H4 (cell line): ENCODE results near the gene TAS2R38. TPM values are rescaled to one million over a fixed set of nuclear protein-coding genes. Genes with fewer than 3 reads are reported as not detected.
"Not testable (repeated sequence)": the region's sequence is repeated elsewhere in the genome, so short reads cannot be mapped to it uniquely, and the experiment has no call there.

ENCODE experiments used
- DNase-seq: peaks from one replicate; pipeline ENCODE4 v3.0.0-alpha.2; 2015; ENCODE audit warnings: low spot score
- total RNA-seq: library from RNA; depleted of rRNA; stranded (reverse); fragments of >200 nt; shearing (Covaris generic); gene quantifications from 2 replicates; pipeline ENCODE4 v1.2.3, GENCODE V29; 2014; rRNA removed

Gene TAS2R38
- not detected in 2 replicates for total RNA-seq

GRCh38 chr7:141973673-141974072 lies at the start of gene TAS2R38:
TSS of gene TAS2R38 (minus strand) at chr7:141973773. CDS start at chr7:141973689, 84 bp downstream.
- DNase-seq: no peak

DNA sequence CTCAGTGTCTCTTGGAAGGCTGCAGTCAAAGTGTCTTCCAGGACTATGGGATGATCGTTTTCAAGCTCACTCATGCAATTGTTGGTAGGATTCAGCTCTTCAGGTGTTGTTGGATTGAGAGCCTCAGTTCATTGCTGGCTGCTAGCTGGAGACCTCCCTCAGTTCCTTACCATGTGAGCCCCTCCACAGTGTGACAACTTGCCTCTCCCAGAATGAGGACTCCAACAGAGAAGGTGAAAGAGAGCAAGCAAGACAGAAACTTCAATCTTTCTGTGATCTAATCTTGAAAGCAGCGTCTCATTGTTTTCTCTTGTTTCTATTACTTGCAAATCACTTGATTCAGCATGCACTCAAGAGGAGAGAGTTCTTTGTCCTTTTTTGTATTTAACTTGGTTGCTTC lies 44.6 kb upstream of the TAS2R38 start:
- no peak for DNase-seq

DNA sequence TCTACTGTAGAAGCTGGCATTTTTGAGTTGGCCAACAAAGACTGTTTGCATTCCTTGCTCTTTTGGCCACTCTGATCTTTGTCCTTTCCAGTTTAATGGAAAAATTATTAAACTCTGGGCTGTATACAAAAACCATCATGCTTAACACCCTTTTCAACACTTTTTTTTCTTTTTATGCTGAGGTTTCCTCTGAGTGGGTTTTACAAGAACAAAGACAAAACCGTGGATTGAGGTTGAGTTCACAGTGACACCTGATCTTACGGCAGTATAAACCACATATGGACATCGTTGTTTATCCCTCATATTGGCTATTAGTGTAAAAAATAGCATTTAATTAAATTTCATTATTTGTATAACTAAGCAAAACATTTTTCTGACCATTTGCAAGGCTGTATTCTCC lies 43.9 kb upstream of the TAS2R38 start:
- no peak for DNase-seq

GRCh38 chr7:142012825-142013511 lies 39.4 kb upstream of the TAS2R38 start:
- DNase-seq: no peak

GRCh38 chr7:142010952-142011548 lies 37.5 kb upstream of the TAS2R38 start:
- no peak for DNase-seq

DNA sequence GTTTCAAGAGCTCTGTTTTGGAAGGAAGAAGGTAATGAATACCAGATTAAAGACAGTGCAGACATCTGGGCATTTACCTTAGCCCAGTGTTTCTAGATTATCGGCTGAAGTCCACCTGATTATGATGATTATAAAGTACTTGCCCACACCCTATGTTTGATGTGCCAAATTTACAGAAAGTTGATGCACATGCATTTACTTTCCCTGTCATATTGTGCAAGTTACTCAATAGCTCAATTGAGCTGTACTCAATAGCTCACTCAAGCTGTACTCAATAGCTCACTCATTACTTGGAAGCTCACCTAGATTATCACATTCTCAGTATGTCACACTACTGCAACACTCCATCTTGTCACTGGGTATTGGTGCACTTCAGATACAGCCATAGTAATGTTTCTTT lies 35.6 kb upstream of the TAS2R38 start:
- no peak for DNase-seq

DNA sequence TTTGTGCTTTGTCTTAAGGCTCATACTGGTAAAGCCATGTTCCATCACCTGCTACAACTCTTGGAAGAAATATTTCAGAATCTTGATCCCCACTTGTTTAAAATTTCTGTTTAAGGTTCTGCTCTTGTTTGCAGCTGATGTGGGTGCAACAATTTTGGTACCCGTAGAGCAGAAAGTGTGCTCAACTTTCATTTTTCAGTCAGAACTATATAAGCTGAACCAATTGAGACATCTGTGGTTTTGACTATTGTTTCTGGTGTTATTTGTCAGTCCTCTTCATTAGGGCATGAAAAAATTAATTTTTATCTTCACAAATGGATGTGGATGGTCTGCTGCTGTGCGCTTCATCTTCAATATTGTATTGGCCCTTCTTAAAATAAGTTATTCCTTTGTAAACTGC lies 33.0 kb upstream of the TAS2R38 start:
- DNase-seq: no peak

- DNase-seq: no peak
Observed at GRCh38 chr7:142002179-142002578, 28.6 kb upstream of the TAS2R38 start.

- DNase-seq: peak; percentile 10
Observed at GRCh38 chr7:142001163-142001874, 27.7 kb upstream of the TAS2R38 start.

DNA sequence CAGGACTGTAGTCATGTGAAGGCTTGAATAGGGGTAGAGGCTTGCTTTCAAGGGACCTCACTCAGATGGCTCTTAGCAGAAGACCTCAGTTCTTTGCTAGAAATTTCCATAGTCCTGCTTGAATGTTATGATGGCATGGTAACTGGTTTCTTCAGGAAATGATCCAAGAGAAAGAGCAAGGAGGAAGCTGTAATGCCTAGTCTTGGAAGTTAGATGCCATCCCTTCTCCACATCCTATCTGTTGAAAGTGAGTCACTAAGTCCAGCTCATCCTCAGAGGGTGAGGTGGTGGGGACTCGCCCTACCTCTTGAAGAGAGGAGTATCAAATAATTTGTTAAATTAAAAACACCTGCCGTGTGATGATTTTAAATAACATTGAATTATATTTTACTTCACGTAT lies 26.7 kb upstream of the TAS2R38 start:
- DNase-seq: no peak

DNA sequence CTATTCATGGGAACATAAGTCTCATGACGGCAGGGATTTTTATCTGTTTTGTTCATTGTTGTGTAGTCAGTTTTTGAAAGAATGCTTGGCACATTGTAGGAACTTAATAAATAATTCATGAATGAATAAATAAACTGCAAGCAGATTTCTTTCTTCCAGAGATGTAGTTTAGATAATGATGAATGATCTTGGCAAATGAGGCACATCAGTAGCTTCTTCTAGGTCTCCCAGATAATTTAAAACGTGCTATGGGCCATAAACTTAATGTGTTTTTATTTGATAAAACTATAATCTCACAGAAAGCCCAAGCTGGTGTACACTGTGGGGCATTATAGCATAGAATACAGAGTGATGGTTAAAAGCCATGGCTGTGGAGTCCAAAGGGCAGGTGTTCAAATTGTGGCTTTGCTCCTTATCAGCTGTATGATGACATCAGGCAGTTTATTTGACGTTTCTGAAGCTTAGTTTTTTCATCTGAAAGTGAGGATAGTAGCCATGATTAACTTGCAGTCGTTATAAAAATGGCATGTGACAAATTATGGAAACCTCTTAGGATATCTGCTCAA lies 25.6 kb upstream of the TAS2R38 start:
- DNase-seq: no peak

GRCh38 chr7:141993354-141993753 lies 19.8 kb upstream of the TAS2R38 start:
- DNase-seq: no peak

GRCh38 chr7:141992688-141993087 lies 19.1 kb upstream of the TAS2R38 start:
- no peak for DNase-seq

- DNase-seq: no peak
Observed at GRCh38 chr7:141992156-141992555, 18.6 kb upstream of the TAS2R38 start.

- no peak for DNase-seq
Observed at GRCh38 chr7:141991140-141991539, 17.6 kb upstream of the TAS2R38 start.

DNA sequence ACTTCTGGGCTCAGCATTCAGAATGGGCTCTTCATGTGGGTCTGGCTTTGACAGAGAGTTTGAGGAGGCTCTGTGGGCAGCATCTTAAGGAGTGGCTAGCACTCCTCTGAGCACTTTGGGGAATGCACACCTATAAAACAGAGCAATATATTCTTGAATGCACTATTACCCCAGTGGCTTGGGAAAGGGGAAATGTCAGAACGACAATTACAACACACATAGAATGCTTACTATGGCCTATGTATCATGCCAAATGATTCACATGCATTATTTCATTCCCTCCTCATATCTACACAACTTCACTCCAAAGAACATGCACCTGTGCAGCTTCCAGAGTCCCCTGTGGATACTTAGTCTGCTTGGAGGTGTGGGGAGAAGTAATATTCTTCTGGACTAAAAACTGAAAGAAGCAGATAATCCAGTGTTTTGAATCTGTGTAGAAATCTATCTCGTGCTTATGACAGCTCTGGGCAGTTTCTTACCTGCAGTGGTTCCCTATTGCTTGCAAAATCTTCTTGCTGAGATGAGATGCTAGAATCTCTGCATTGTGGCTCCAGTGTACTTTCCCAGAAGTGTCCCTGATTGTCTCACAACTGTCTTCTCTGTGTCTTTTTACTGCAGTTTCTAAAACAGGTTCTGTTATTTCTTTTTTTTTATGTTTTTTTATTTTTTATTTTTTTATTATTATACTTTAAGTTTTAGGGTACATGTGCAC lies 16.6 kb upstream of the TAS2R38 start:
- no peak for DNase-seq

DNA sequence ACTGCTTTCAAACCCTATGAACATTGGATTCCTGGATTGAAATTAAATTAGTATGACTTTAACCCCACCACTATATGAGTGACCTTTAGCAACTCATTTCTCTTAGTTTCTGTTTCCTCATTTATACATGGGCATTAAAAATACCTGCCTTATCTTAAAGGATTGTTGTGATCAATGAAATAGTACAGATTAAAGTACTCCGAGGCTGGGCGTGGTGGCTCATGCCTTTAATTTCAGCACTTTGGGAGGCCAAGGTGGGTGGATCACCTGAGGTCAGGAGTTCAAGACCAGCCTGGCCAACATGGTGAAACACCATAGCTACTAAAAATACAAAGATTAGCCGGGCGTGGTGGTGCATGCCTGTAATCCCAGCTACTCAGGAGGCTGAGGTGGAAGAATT lies 14.2 kb upstream of the TAS2R38 start:
- DNase-seq: not testable (repeated sequence)

DNA sequence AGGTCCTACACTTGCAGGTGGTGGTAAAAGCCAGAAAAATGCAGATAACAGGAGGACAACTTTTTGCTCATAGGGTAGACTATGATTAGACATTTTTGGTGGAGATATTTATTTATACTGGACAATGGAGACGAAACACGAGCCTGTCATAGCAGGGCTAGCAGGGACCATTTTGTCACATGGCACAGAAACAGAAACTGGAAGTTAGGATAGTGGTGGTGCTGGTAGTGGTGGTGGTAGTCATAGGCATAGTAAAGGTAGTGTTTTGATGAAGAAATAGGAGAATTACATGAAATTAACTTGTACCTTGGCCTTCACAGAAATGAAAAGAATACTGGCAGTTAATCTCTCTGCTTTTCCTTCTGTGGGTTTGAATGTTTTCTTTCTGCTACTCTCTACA lies 13.3 kb upstream of the TAS2R38 start:
- DNase-seq: no peak

- DNase-seq: not testable (repeated sequence)
Observed at GRCh38 chr7:141985926-141986325, 12.4 kb upstream of the TAS2R38 start.

DNA sequence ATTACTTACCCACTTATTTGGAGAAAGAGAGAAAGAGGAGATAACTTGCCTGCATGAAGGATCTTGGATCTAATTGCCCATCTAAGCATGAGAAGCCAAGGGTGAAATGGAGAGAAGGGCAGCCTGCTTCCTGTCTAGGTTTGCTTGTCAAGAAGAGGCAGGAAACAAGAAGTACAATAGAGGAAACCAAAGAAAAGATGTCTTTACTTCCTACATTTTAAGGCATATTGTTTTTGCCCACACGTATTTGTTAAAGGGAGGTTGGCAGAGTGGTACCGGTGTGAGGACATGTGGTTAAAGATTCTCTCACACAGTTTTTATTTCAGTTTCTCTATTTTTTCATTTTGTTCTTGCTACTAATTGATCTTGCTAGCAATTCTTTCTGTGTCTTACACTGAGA lies 6.0 kb upstream of the TAS2R38 start:
- no peak for DNase-seq

DNA sequence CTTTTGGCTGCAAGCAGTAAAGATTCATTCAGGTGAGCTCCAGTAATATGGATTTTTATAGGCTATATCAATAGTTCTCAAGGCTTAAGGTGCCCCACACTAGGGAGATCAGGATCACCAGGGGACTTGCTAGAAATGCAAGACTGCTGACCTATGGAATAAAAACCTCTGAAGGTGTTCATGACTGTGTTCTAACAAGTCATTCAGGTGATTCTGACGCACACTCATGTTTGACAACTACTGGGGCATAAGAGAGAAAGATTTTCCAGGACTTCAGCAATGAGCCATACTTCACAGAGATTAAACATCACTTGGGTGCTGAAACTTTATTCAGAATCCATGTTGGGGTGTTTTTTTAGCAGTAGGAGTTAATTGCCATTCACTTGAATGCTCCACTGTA lies 4.8 kb upstream of the TAS2R38 start:
- no peak for DNase-seq
